Cardiac muscle cell (in vitro differentiated cells and primary cell): Measurements from ENCODE around the gene ZNF782. TPM values are rescaled to one million over a fixed set of nuclear protein-coding genes. Genes with fewer than 3 reads are reported as not detected.

Experiments
- DNase-seq, 2 donors: peaks; one replicate each; pipeline versions ENCODE4 v3.0.0 to v3.0.0-alpha.2; 2010 to 2017; ENCODE audit warnings: low read depth in 1 of 2, low spot score in 1 of 2
- H3K27ac ChIP-seq: fragments of 200-600 bp; sonication (generic); 2 replicates; pipeline ENCODE4 v1.5.1; 2016
- H3K27me3 ChIP-seq: fragments of 200-600 bp; sonication (generic); 2 replicates; pipeline ENCODE4 v1.6.0; 2016; ENCODE audit warnings: control low read depth
- H3K36me3 ChIP-seq: fragments of 200-600 bp; sonication (generic); 2 replicates; pipeline ENCODE4 v1.5.1; 2016; ENCODE audit warnings: control low read depth
- H3K4me1 ChIP-seq: fragments of 200-600 bp; sonication (generic); 2 replicates; pipeline ENCODE4 v1.8.1; 2017; ENCODE audit warnings: low read depth, mild to moderate bottlenecking, mixed run types
- H3K4me3 ChIP-seq: fragments of 200-600 bp; sonication (generic); 2 replicates; pipeline ENCODE4 v1.5.1; 2016; ENCODE audit warnings: mild to moderate bottlenecking
- H3K9me3 ChIP-seq: fragments of 200-600 bp; sonication (generic); 2 replicates; pipeline ENCODE4 v1.5.1; 2017; ENCODE audit warnings: low read depth, mild to moderate bottlenecking, control low read depth
- polyA plus RNA-seq: library from polyadenylated mRNA; unstranded; fragments of >200 nt; fragmentation: Nextera tagmentation; extraction: Ambion mirVana; gene quantifications from 2 replicates; pipeline ENCODE4 v1.2.1, GENCODE V29; 2016
- total RNA-seq: library from RNA; depleted of rRNA; stranded (reverse); fragments of >200 nt; gene quantifications from 2 replicates; pipeline ENCODE4 v1.2.3, GENCODE V29; 2016
- TF ChIP-seq, protein P1 (sequence below): IDR thresholded peaks from 2 replicates; pipeline ENCODE4 v1.5.1; 2012; ENCODE audit warnings: low read depth, mild to moderate bottlenecking, low read length

ZNF782 gene
- total and polyA plus RNA-seq, 2 experiments from 2014 or later, result 3.0 to 5.5 TPM

DNA sequence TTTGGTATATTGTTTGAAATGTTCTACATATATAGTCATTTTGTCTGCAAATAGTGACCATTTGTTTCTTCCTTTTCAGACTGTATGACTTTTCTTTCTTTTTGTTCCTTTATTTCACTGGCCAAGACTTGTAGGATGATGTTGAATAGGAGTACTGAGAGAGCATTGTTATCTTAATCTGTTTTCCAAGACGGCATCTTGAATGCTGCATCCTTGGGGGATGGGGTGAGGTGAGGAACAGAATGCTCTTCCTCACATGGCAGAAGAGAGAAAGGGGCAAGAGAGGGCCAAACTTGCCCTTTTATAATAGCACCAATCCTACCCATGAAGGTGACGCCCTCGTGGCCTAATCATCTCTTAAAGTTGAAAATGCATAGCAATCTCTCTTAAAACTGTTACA lies 72.8 kb downstream of the ZNF782 start:
- DNase-seq, result no peak
- H3K27ac ChIP-seq, result no peak overlapping the region
- peaks cover 14% of the 10 kb centered on the region for H3K4me1 ChIP-seq
- TF ChIP-seq, protein P1, sequence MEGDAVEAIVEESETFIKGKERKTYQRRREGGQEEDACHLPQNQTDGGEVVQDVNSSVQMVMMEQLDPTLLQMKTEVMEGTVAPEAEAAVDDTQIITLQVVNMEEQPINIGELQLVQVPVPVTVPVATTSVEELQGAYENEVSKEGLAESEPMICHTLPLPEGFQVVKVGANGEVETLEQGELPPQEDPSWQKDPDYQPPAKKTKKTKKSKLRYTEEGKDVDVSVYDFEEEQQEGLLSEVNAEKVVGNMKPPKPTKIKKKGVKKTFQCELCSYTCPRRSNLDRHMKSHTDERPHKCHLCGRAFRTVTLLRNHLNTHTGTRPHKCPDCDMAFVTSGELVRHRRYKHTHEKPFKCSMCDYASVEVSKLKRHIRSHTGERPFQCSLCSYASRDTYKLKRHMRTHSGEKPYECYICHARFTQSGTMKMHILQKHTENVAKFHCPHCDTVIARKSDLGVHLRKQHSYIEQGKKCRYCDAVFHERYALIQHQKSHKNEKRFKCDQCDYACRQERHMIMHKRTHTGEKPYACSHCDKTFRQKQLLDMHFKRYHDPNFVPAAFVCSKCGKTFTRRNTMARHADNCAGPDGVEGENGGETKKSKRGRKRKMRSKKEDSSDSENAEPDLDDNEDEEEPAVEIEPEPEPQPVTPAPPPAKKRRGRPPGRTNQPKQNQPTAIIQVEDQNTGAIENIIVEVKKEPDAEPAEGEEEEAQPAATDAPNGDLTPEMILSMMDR, result no peak
- no peaks in the 10 kb centered on the region for H3K27me3 ChIP-seq
- H3K4me3 ChIP-seq, result no peak overlapping the region
- H3K36me3 ChIP-seq, result no peaks in the 10 kb centered on the region
- H3K9me3 ChIP-seq, result no peaks in the 10 kb centered on the region

DNA sequence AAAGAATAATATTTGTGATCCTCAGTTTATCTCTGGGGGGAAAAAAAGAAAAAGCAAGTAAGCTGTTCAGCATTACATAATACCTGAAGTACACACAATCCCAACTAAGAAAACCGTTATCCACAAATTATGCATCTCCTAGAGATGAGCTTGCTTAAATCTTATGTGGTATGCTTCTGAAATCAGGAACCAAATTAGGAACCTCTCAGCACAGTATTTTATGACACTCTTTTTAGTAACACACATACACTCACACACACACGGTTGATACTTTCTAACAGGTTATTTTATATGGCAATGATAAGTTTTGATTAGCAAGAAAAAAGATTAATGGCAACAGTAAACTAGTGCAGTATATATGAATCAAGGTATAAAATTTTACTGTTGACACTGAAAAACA lies 75.2 kb downstream of the ZNF782 start:
- peaks cover 14% of the 10 kb centered on the region for H3K4me1 ChIP-seq
- peaks cover 16% of the 10 kb centered on the region for H3K36me3 ChIP-seq
- H3K4me3 ChIP-seq, result peak overlapping the region; percentile 70
- H3K27ac ChIP-seq, result no peak overlapping the region
- H3K9me3 ChIP-seq, result no peaks in the 10 kb centered on the region
- DNase-seq, result no peak
- TF ChIP-seq, protein P1, result no peak
- H3K27me3 ChIP-seq, result no peaks in the 10 kb centered on the region

DNA sequence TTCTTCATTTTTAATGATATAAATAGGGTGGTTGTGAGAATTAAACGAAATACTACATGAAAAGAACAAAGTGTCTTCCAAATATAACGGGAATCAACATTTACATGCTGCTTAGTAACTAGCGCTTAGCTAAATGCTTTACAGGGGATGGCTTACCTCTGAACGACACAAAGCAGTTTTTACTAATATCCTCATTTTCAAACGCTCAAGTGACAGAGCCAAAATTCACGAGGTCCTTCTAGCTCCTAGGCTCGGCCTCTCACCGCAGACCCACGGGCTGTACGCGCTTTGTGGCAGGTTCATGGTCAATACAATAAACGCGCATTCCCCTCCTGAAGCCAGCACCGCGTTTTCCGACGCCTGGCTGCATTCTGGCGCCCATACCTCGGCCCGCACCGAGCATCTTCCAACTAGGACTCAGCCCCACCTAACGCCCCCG lies 76.9 kb downstream of the ZNF782 start:
- DNase-seq, result no peak
- Histone ChIP-seq H3K4me1 (peaks cover 14% of the 10 kb centered on the region), H3K9me3 (no peaks in the 10 kb centered on the region), H3K4me3 (peak overlapping the region; percentile 70), H3K27me3 (no peaks in the 10 kb centered on the region), H3K36me3 (peaks cover 24% of the 10 kb centered on the region), H3K27ac (peak overlapping the region; percentile 3)
- TF ChIP-seq, protein P1, result no peak

DNA sequence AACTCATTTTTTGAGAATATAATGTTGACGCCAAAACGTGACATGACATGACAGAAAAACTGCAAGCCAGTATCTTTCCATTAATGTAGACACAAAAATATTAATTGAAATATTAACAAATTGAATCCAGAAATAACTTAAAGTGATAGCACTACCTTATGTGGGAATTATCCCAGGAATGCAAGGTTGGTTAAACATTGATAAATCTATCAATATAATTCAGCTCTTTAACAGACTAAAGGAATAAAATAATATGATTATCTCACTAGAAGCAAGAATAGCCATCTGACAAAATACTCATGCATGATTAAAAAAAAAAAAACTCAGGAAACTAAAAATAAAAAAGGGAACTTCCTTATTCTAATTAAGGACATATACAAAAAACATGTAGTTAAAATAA lies 83.2 kb downstream of the ZNF782 start:
- DNase-seq, result no peak
- H3K4me3 ChIP-seq, result no peak overlapping the region
- no peaks in the 10 kb centered on the region for H3K9me3 ChIP-seq
- H3K4me1 ChIP-seq, result no peaks in the 10 kb centered on the region
- TF ChIP-seq, protein P1, result no peak
- H3K27ac ChIP-seq, result no peak overlapping the region
- H3K36me3 ChIP-seq, result peaks cover 40% of the 10 kb centered on the region
- H3K27me3 ChIP-seq, result no peaks in the 10 kb centered on the region

DNA sequence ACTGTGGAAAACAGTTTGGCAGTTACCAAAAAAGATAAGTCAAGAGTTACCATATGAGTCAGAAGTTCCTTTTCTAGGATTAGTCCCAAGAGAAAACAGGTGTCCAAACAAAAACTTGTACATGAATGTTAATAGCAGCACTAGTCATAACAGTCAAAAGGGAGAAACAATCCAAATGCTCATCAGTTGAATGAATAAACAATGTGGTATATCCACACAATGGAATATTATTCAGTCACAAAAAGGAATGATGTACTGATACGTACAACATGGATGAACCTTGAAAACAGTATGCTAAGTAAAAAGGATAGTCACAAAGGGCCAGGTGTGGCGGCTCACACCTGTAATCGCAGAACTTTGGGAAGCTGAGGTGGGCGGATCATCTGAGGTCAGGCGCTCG lies 84.3 kb downstream of the ZNF782 start:
- H3K27me3 ChIP-seq, result no peaks in the 10 kb centered on the region
- H3K27ac ChIP-seq, result no peak overlapping the region
- no peak overlapping the region for H3K4me3 ChIP-seq
- no peaks in the 10 kb centered on the region for H3K9me3 ChIP-seq
- H3K4me1 ChIP-seq, result no peaks in the 10 kb centered on the region
- TF ChIP-seq, protein P1, result no peak
- peaks cover 37% of the 10 kb centered on the region for H3K36me3 ChIP-seq
- no peak for DNase-seq

Other genes starting within 250 kb of the ZNF782 start
- gene CDC14B, start 234.7 kb downstream of the ZNF782 start, total RNA-seq, result 41.6 and 48.5 TPM in 2 replicates
- gene CDC14B, start 234.7 kb downstream of the ZNF782 start, polyA plus RNA-seq, result 49.4 and 55.4 TPM in 2 replicates
- gene PRXL2C, start 199.2 kb downstream of the ZNF782 start, total RNA-seq, result 6.4 and 8.1 TPM in 2 replicates
- 6.1 and 12.5 TPM in 2 replicates for gene PRXL2C, start 199.2 kb downstream of the ZNF782 start, polyA plus RNA-seq
- gene ZNF510, start 76.4 kb downstream of the ZNF782 start, total RNA-seq, result 9.9 and 12.5 TPM in 2 replicates
- gene ZNF510, start 76.4 kb downstream of the ZNF782 start, polyA plus RNA-seq, result 3.8 and 4.9 TPM in 2 replicates
- 0.33 TPM in 1 of 2 replicates, not detected in the other for gene NUTM2G, start 74.3 kb upstream of the ZNF782 start, total RNA-seq
- gene NUTM2G, start 74.3 kb upstream of the ZNF782 start, polyA plus RNA-seq, result 0.40 and 0.91 TPM in 2 replicates
- 29.0 and 33.9 TPM in 2 replicates for gene CTSV, start 184.6 kb upstream of the ZNF782 start, total RNA-seq
- gene CTSV, start 184.6 kb upstream of the ZNF782 start, polyA plus RNA-seq, result 60.9 and 65.5 TPM in 2 replicates